Loucy (cell line): ENCODE measurements around the gene ZFAND2B.
A peak's percentile ranks its signal among the peaks of the same experiment; 100 is the strongest.

Source experiments
- H2AFZ ChIP-seq: fragments of 200-600 bp; sonication (generic); 2 replicates; pipeline ENCODE4 v1.6.0; 2016; ENCODE audit warnings: antibody characterized with exemption, mild to moderate bottlenecking, low read length, moderate library complexity
- H3F3A ChIP-seq: fragments of 200-600 bp; 2 replicates; pipeline ENCODE4 v1.6.0; 2016; ENCODE audit warnings: antibody characterized with exemption, low read depth, mild to moderate bottlenecking
- H3K27me3 ChIP-seq: fragments of 200-600 bp; sonication (generic); 2 replicates; pipeline ENCODE4 v1.6.1; 2014; ENCODE audit warnings: low read length, mild to moderate bottlenecking; ENCODE audit not compliant: insufficient read depth, poor library complexity, severe bottlenecking
- H3K36me3 ChIP-seq: fragments of 200-600 bp; sonication (generic); 2 replicates; pipeline ENCODE4 v1.6.1; 2016; ENCODE audit warnings: low read length; ENCODE audit not compliant: insufficient read depth
- H3K4me1 ChIP-seq: fragments of 200-600 bp; sonication (generic); 2 replicates; pipeline ENCODE4 v1.5.1; 2014; ENCODE audit warnings: low read length, mild to moderate bottlenecking; ENCODE audit not compliant: insufficient read depth, poor library complexity, severe bottlenecking
- H3K4me2 ChIP-seq: fragments of 200-600 bp; sonication (generic); 2 replicates; pipeline ENCODE4 v1.6.0; 2014; ENCODE audit warnings: antibody characterized with exemption, low read length, low read depth, mild to moderate bottlenecking; ENCODE audit not compliant: poor library complexity, severe bottlenecking
- H3K4me3 ChIP-seq: fragments of 200-600 bp; sonication (generic); 2 replicates; pipeline ENCODE4 v1.5.1; 2014; ENCODE audit warnings: low read length, mild to moderate bottlenecking, mixed read lengths; ENCODE audit not compliant: poor library complexity, severe bottlenecking
- H3K79me2 ChIP-seq: fragments of 200-600 bp; sonication (generic); 2 replicates; pipeline ENCODE4 v1.6.1; 2014; ENCODE audit warnings: low read length; ENCODE audit not compliant: insufficient read depth
- H3K9ac ChIP-seq: fragments of 200-600 bp; sonication (generic); 2 replicates; pipeline ENCODE4 v1.6.0; 2014; ENCODE audit warnings: mild to moderate bottlenecking, low read depth, low read length, moderate library complexity; ENCODE audit not compliant: poor library complexity, severe bottlenecking
- H3K9me2 ChIP-seq: fragments of 200-600 bp; sonication (generic); replicated peaks from 2 replicates; pipeline ENCODE4 v1.6.1; 2016; ENCODE audit warnings: low read depth, low read length, mixed read lengths
- H3K9me3 ChIP-seq: fragments of 200-600 bp; sonication (generic); 2 replicates; pipeline ENCODE4 v1.6.1; 2014; ENCODE audit warnings: mild to moderate bottlenecking, antibody characterized with exemption, low read length, low read depth; ENCODE audit not compliant: insufficient read depth
- H4K20me1 ChIP-seq: fragments of 200-600 bp; sonication (generic); 2 replicates; pipeline ENCODE4 v1.6.0; 2014; ENCODE audit warnings: antibody characterized with exemption, low read length, mild to moderate bottlenecking; ENCODE audit not compliant: insufficient read depth, poor library complexity, severe bottlenecking
- CTCF ChIP-seq: fragments of 200-600 bp; sonication (generic); conservative IDR thresholded peaks from 2 replicates; pipeline ENCODE4 v1.5.1; 2014; ENCODE audit warnings: mild to moderate bottlenecking, antibody characterized with exemption, low read length
- EZH2phosphoT487 ChIP-seq: fragments of 200-600 bp; IDR thresholded peaks from 2 replicates; pipeline ENCODE4 v1.6.1; 2018; ENCODE audit warnings: antibody characterized with exemption, mild to moderate bottlenecking, moderate library complexity, borderline replicate concordance

The ZFAND2B gene

GRCh38 chr2:219161097-219161496 is 45.5 kb upstream of the ZFAND2B start:
- Histone ChIP-seq H3K27me3 (no peaks in the 10 kb centered on the region), H3K79me2 (no peaks in the 10 kb centered on the region), H3K36me3 (no peaks in the 10 kb centered on the region), H3K9me2 (no peaks in the 10 kb centered on the region), H4K20me1 (no peaks in the 10 kb centered on the region), H3F3A (no peaks in the 10 kb centered on the region), H3K9me3 (no peaks in the 10 kb centered on the region), H2AFZ (no peak overlapping the region), H3K4me1 (peaks cover 23% of the 10 kb centered on the region), H3K4me3 (peak overlapping the region; percentile 81), H3K9ac (peak overlapping the region; percentile 74), H3K4me2 (peak overlapping the region; percentile 85)
- TF ChIP-seq EZH2phosphoT487: no peak
- no peak for TF ChIP-seq CTCF

- Histone ChIP-seq H3K9me2 (no peaks in the 10 kb centered on the region), H3K36me3 (no peaks in the 10 kb centered on the region), H3K27me3 (no peaks in the 10 kb centered on the region), H4K20me1 (no peaks in the 10 kb centered on the region), H3K9me3 (no peaks in the 10 kb centered on the region), H2AFZ (no peak overlapping the region), H3F3A (no peaks in the 10 kb centered on the region), H3K4me2 (no peak overlapping the region), H3K9ac (no peak overlapping the region), H3K4me3 (no peak overlapping the region), H3K4me1 (peaks cover 13% of the 10 kb centered on the region), H3K79me2 (no peaks in the 10 kb centered on the region)
- TF ChIP-seq CTCF (no peak), EZH2phosphoT487 (no peak)
Observed at GRCh38 chr2:219163156-219163555, 43.4 kb upstream of the ZFAND2B start.

- peaks cover 5% of the 10 kb centered on the region for H3K4me1 ChIP-seq
- no peaks in the 10 kb centered on the region for H3K27me3 ChIP-seq
- no peaks in the 10 kb centered on the region for H3K36me3 ChIP-seq
- no peak overlapping the region for H3K4me2 ChIP-seq
- H3F3A ChIP-seq: no peaks in the 10 kb centered on the region
- no peak overlapping the region for H2AFZ ChIP-seq
- no peak for TF ChIP-seq EZH2phosphoT487
- no peak overlapping the region for H3K9ac ChIP-seq
- no peaks in the 10 kb centered on the region for H3K9me2 ChIP-seq
- H3K79me2 ChIP-seq: no peaks in the 10 kb centered on the region
- H3K4me3 ChIP-seq: no peak overlapping the region
- H3K9me3 ChIP-seq: no peaks in the 10 kb centered on the region
- H4K20me1 ChIP-seq: no peaks in the 10 kb centered on the region
Observed at GRCh38 chr2:219165058-219165911, 41.3 kb upstream of the ZFAND2B start.
